Kidney epithelial cell (primary cell): Measurements from ENCODE around the gene LACRT. TPM values are rescaled to one million over a fixed set of nuclear protein-coding genes. Genes with fewer than 3 reads are reported as not detected.

Experiments
- DNase-seq: peaks from one replicate; pipeline ENCODE4 v3.0.0-alpha.2; 2010; ENCODE audit warnings: low read depth
- H3K27me3 ChIP-seq: 2 replicates; pipeline ENCODE4 v1.6.0; 2011; ENCODE audit warnings: low read length; ENCODE audit not compliant: control insufficient read depth, insufficient read depth
- H3K36me3 ChIP-seq: 2 replicates; pipeline ENCODE4 v1.5.1; 2011; ENCODE audit warnings: low read length; ENCODE audit not compliant: control insufficient read depth, insufficient read depth
- H3K4me3 ChIP-seq: 2 replicates; pipeline ENCODE4 v1.5.1; 2011; ENCODE audit warnings: low read depth, mild to moderate bottlenecking, control low read depth, low read length
- CTCF ChIP-seq: IDR thresholded peaks from 2 replicates; pipeline ENCODE4 v1.5.1; 2011; ENCODE audit warnings: mild to moderate bottlenecking, moderate library complexity, low read length, control low read depth, inconsistent platforms; ENCODE audit not compliant: insufficient read depth, poor library complexity, severe bottlenecking
- total RNA-seq: library from RNA; depleted of rRNA; stranded (reverse); fragments of >200 nt; gene quantifications from 2 replicates; pipeline ENCODE4 v1.2.3, GENCODE V29; 2015

The LACRT gene
- total RNA-seq, 1 donor from 2014 or later, result not detected

DNA sequence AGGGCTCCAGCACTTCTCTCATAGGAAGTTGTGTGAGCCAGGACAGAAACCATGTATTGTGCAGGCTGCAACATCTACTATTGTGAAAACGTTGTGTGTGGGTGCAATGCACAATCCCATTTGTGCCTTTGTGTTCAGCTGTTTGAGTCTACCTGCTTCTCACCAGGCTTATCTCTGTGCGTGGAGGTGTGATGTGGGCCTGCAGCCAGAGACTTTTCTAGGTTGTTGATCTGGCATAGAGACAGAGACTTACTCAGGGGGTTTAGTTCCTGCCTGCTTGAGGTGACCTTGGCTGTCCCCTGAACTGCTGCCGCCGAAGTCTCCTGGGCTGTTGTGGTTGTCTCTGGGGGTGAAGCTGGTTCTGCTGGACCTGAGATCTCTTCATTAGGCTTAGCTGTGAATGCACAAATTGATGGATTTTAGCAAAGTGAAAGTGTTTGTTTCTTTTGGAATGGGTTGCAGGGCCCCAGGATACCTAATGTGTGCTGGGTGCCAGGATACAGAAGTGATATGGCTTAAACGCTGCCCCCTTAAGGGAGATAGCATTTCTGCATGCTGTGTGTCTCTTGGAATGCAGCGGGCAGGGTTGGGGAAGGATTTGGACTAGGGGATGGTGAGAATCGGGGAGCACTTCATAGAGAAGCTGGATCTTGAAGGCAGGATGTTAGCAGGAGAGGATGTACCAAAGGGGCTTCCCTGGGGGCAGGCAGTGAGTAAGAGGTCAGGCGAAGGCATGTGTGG is 2.5 kb downstream of the LACRT start:
- DNase-seq, result no peak
- no peak overlapping the region for H3K4me3 ChIP-seq
- no peaks in the 10 kb centered on the region for H3K36me3 ChIP-seq
- TF ChIP-seq CTCF, result peak; percentile 11
- no peaks in the 10 kb centered on the region for H3K27me3 ChIP-seq

- Histone ChIP-seq H3K27me3 (no peaks in the 10 kb centered on the region), H3K36me3 (no peaks in the 10 kb centered on the region), H3K4me3 (no peak overlapping the region)
- no peak for DNase-seq
- TF ChIP-seq CTCF, result no peak
Measured at GRCh38 chr12:54631551-54631950, 3.1 kb downstream of the LACRT start.

- no peak for DNase-seq
- no peak for TF ChIP-seq CTCF
- H3K36me3 ChIP-seq, result no peaks in the 10 kb centered on the region
- no peak overlapping the region for H3K4me3 ChIP-seq
- H3K27me3 ChIP-seq, result no peaks in the 10 kb centered on the region
Measured at GRCh38 chr12:54629925-54630324, 4.8 kb downstream of the LACRT start.

DNA sequence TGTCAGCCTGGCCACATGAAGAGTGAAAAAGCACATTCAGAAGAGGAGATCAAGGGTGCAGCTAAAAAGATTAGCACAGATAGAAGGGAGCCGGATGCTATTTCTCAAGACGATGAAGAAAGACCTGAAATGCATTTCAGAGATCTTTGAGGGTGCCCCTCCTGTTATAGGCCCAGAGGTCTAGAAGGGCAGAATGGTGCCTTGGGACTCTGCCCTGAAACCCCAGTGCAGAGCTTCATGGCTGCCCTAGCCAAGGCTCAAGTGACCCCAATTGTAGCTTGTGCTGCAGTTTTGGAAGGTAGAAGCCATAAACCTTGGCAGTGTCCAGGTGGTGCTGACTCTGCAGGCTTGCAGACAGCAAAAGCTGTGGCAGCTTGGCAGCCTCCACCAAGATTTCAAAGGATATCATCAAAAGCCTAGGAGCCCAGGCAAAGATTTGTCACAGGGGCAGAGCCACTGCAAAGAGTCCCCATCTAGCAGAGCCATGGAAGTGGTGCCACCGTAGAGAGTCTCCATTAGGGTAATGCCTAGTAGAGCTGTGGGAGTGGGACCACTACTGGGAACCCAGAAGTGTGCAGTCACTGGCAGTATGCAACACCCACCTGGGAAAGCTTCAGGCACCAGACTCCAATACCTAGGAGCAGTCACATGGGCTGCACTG is 6.4 kb downstream of the LACRT start:
- no peak for DNase-seq
- H3K36me3 ChIP-seq, result no peaks in the 10 kb centered on the region
- no peak for TF ChIP-seq CTCF
- no peaks in the 10 kb centered on the region for H3K27me3 ChIP-seq
- no peak overlapping the region for H3K4me3 ChIP-seq

- H3K27me3 ChIP-seq, result peaks cover 2% of the 10 kb centered on the region
- no peaks in the 10 kb centered on the region for H3K36me3 ChIP-seq
- H3K4me3 ChIP-seq, result no peak overlapping the region
- no peak for DNase-seq
- TF ChIP-seq CTCF, result no peak
Measured at GRCh38 chr12:54627304-54627703, 7.4 kb downstream of the LACRT start.
